ENCODE data around the gene STOX2.

STOX2 gene

GRCh38 chr4:183969596-183969995, 64.5 kb downstream of the STOX2 start:
- Histone ChIP-seq H2BK15ac (replicated peaks; ENCODE audit: low read depth) (no peak overlapping the region), H3K18ac (ENCODE audit: low read length) (no peak overlapping the region), H4K5ac (ENCODE audit: low read length) (no peak overlapping the region), H3K4me2 (ENCODE audit: low read length) (no peak overlapping the region), H3K27me3 (ENCODE audit: insufficient read depth, low read length, poor library complexity) (no peaks in the 10 kb centered on the region), H3K79me2 (ENCODE audit: control insufficient read depth, insufficient read depth, low read length) (peaks cover 14% of the 10 kb centered on the region), H3K36me3 (ENCODE audit: control insufficient read depth, insufficient read depth, low read length) (no peaks in the 10 kb centered on the region), H3K27ac (ENCODE audit: low read depth, low read length) (no peak overlapping the region), H2BK5ac (ENCODE audit: low read length) (no peak overlapping the region), H3K4ac (ENCODE audit: low read depth, low read length) (no peak overlapping the region), H3K9ac (ENCODE audit: low read length) (no peak overlapping the region), H3K4me3 (ENCODE audit: low read length) (no peak overlapping the region), H3K4me1 (ENCODE audit: control insufficient read depth, low read depth, low read length) (no peaks in the 10 kb centered on the region), H2BK120ac (ENCODE audit: low read depth, low read length) (no peak overlapping the region), H3K23ac (ENCODE audit: low read length) (no peak overlapping the region), H3K56ac (ENCODE audit: low read length) (no peak overlapping the region), H2AK5ac (ENCODE audit: low read length) (no peak overlapping the region), H3K79me1 (ENCODE audit: low read length) (no peaks in the 10 kb centered on the region), H4K8ac (ENCODE audit: low read depth, low read length) (no peak overlapping the region)
- WGBS (ENCODE audit: extremely low coverage, insufficient coverage, low lambda C conversion rate): no CpG with 5 or more reads among the region's 4 CpGs
- no peak for DNase-seq

GRCh38 chr4:183971929-183972490, 66.9 kb downstream of the STOX2 start:
- no peaks in the 10 kb centered on the region for H3K4me1 ChIP-seq (ENCODE audit: control insufficient read depth, low read depth, low read length)
- no peak overlapping the region for H3K23ac ChIP-seq (ENCODE audit: low read length)
- no peak overlapping the region for H3K4ac ChIP-seq (ENCODE audit: low read depth, low read length)
- H4K8ac ChIP-seq (ENCODE audit: low read depth, low read length): no peak overlapping the region
- no peak overlapping the region for H3K4me3 ChIP-seq (ENCODE audit: low read length)
- H3K4me2 ChIP-seq (ENCODE audit: low read length): no peak overlapping the region
- no peak overlapping the region for H3K56ac ChIP-seq (ENCODE audit: low read length)
- no peak overlapping the region for H3K18ac ChIP-seq (ENCODE audit: low read length)
- H3K9ac ChIP-seq (ENCODE audit: low read length): no peak overlapping the region
- H3K79me2 ChIP-seq (ENCODE audit: control insufficient read depth, insufficient read depth, low read length): peaks cover 8% of the 10 kb centered on the region
- no peak overlapping the region for H2AK5ac ChIP-seq (ENCODE audit: low read length)
- no CpG with 5 or more reads among the region's 9 CpGs for WGBS (ENCODE audit: extremely low coverage, insufficient coverage, low lambda C conversion rate)
- H3K27me3 ChIP-seq (ENCODE audit: insufficient read depth, low read length, poor library complexity): no peaks in the 10 kb centered on the region
- no peaks in the 10 kb centered on the region for H3K36me3 ChIP-seq (ENCODE audit: control insufficient read depth, insufficient read depth, low read length)
- H4K5ac ChIP-seq (ENCODE audit: low read length): no peak overlapping the region
- H3K27ac ChIP-seq (ENCODE audit: low read depth, low read length): no peak overlapping the region
- H3K79me1 ChIP-seq (ENCODE audit: low read length): no peaks in the 10 kb centered on the region
- H2BK120ac ChIP-seq (ENCODE audit: low read depth, low read length): no peak overlapping the region
- no peak overlapping the region for H2BK15ac ChIP-seq (replicated peaks; ENCODE audit: low read depth)
- DNase-seq: no peak
- H2BK5ac ChIP-seq (ENCODE audit: low read length): no peak overlapping the region

GRCh38 chr4:183977707-183978106, 72.6 kb downstream of the STOX2 start:
- Histone ChIP-seq H3K9ac (ENCODE audit: low read length) (no peak overlapping the region), H2BK120ac (ENCODE audit: low read depth, low read length) (no peak overlapping the region), H4K8ac (ENCODE audit: low read depth, low read length) (no peak overlapping the region), H3K4me3 (ENCODE audit: low read length) (no peak overlapping the region), H3K18ac (ENCODE audit: low read length) (no peak overlapping the region), H3K36me3 (ENCODE audit: control insufficient read depth, insufficient read depth, low read length) (no peaks in the 10 kb centered on the region), H3K79me2 (ENCODE audit: control insufficient read depth, insufficient read depth, low read length) (peaks cover 3% of the 10 kb centered on the region), H4K5ac (ENCODE audit: low read length) (no peak overlapping the region), H2BK15ac (replicated peaks; ENCODE audit: low read depth) (no peak overlapping the region), H3K4me2 (ENCODE audit: low read length) (no peak overlapping the region), H3K23ac (ENCODE audit: low read length) (no peak overlapping the region), H3K4me1 (ENCODE audit: control insufficient read depth, low read depth, low read length) (no peaks in the 10 kb centered on the region), H3K4ac (ENCODE audit: low read depth, low read length) (no peak overlapping the region), H3K27me3 (ENCODE audit: insufficient read depth, low read length, poor library complexity) (no peaks in the 10 kb centered on the region), H3K27ac (ENCODE audit: low read depth, low read length) (no peak overlapping the region), H2BK5ac (ENCODE audit: low read length) (no peak overlapping the region), H2AK5ac (ENCODE audit: low read length) (no peak overlapping the region), H3K79me1 (ENCODE audit: low read length) (no peaks in the 10 kb centered on the region), H3K56ac (ENCODE audit: low read length) (no peak overlapping the region)
- DNase-seq: no peak

- no peak overlapping the region for H3K4me2 ChIP-seq (ENCODE audit: low read length)
- no peak overlapping the region for H2BK5ac ChIP-seq (ENCODE audit: low read length)
- H3K56ac ChIP-seq (ENCODE audit: low read length): no peak overlapping the region
- H3K27ac ChIP-seq (ENCODE audit: low read depth, low read length): no peak overlapping the region
- H3K79me2 ChIP-seq (ENCODE audit: control insufficient read depth, insufficient read depth, low read length): peaks cover 5% of the 10 kb centered on the region
- H3K36me3 ChIP-seq (ENCODE audit: control insufficient read depth, insufficient read depth, low read length): no peaks in the 10 kb centered on the region
- H3K79me1 ChIP-seq (ENCODE audit: low read length): peaks cover 9% of the 10 kb centered on the region
- no peak for DNase-seq
- no peak overlapping the region for H4K8ac ChIP-seq (ENCODE audit: low read depth, low read length)
- H2BK15ac ChIP-seq (replicated peaks; ENCODE audit: low read depth): no peak overlapping the region
- WGBS (ENCODE audit: extremely low coverage, insufficient coverage, low lambda C conversion rate): no CpG with 5 or more reads among the region's 13 CpGs
- H3K4me1 ChIP-seq (ENCODE audit: control insufficient read depth, low read depth, low read length): peaks cover 7% of the 10 kb centered on the region
- H3K9ac ChIP-seq (ENCODE audit: low read length): no peak overlapping the region
- no peak overlapping the region for H4K5ac ChIP-seq (ENCODE audit: low read length)
- no peaks in the 10 kb centered on the region for H3K27me3 ChIP-seq (ENCODE audit: insufficient read depth, low read length, poor library complexity)
- no peak overlapping the region for H3K23ac ChIP-seq (ENCODE audit: low read length)
- no peak overlapping the region for H2AK5ac ChIP-seq (ENCODE audit: low read length)
- H3K18ac ChIP-seq (ENCODE audit: low read length): no peak overlapping the region
- H3K4ac ChIP-seq (ENCODE audit: low read depth, low read length): no peak overlapping the region
- H3K4me3 ChIP-seq (ENCODE audit: low read length): no peak overlapping the region
- H2BK120ac ChIP-seq (ENCODE audit: low read depth, low read length): no peak overlapping the region
Measured at GRCh38 chr4:183984566-183984965, 79.5 kb downstream of the STOX2 start.

GRCh38 chr4:183985786-183986185, 80.7 kb downstream of the STOX2 start:
- Histone ChIP-seq H3K9ac (ENCODE audit: low read length) (no peak overlapping the region), H2BK5ac (ENCODE audit: low read length) (no peak overlapping the region), H2BK15ac (replicated peaks; ENCODE audit: low read depth) (no peak overlapping the region), H2BK120ac (ENCODE audit: low read depth, low read length) (no peak overlapping the region), H3K18ac (ENCODE audit: low read length) (no peak overlapping the region), H4K5ac (ENCODE audit: low read length) (no peak overlapping the region), H4K8ac (ENCODE audit: low read depth, low read length) (no peak overlapping the region), H3K4me1 (ENCODE audit: control insufficient read depth, low read depth, low read length) (peaks cover 7% of the 10 kb centered on the region), H3K36me3 (ENCODE audit: control insufficient read depth, insufficient read depth, low read length) (no peaks in the 10 kb centered on the region), H3K27ac (ENCODE audit: low read depth, low read length) (no peak overlapping the region), H3K4me2 (ENCODE audit: low read length) (no peak overlapping the region), H3K79me1 (ENCODE audit: low read length) (peaks cover 9% of the 10 kb centered on the region), H3K56ac (ENCODE audit: low read length) (no peak overlapping the region), H3K4ac (ENCODE audit: low read depth, low read length) (no peak overlapping the region), H3K79me2 (ENCODE audit: control insufficient read depth, insufficient read depth, low read length) (peaks cover 3% of the 10 kb centered on the region), H3K4me3 (ENCODE audit: low read length) (no peak overlapping the region), H3K27me3 (ENCODE audit: insufficient read depth, low read length, poor library complexity) (no peaks in the 10 kb centered on the region), H2AK5ac (ENCODE audit: low read length) (no peak overlapping the region), H3K23ac (ENCODE audit: low read length) (no peak overlapping the region)
- DNase-seq: no peak
- WGBS (ENCODE audit: extremely low coverage, insufficient coverage, low lambda C conversion rate): 100% methylated on average over 1 of the region's 7 CpGs

GRCh38 chr4:183986291-183986970, 81.3 kb downstream of the STOX2 start:
- Histone ChIP-seq H3K9ac (ENCODE audit: low read length) (no peak overlapping the region), H3K36me3 (ENCODE audit: control insufficient read depth, insufficient read depth, low read length) (no peaks in the 10 kb centered on the region), H3K4ac (ENCODE audit: low read depth, low read length) (peak overlapping the region; percentile 38), H3K18ac (ENCODE audit: low read length) (no peak overlapping the region), H3K27me3 (ENCODE audit: insufficient read depth, low read length, poor library complexity) (no peaks in the 10 kb centered on the region), H3K27ac (ENCODE audit: low read depth, low read length) (no peak overlapping the region), H3K23ac (ENCODE audit: low read length) (no peak overlapping the region), H4K8ac (ENCODE audit: low read depth, low read length) (no peak overlapping the region), H3K4me3 (ENCODE audit: low read length) (no peak overlapping the region), H2BK15ac (replicated peaks; ENCODE audit: low read depth) (no peak overlapping the region), H3K4me1 (ENCODE audit: control insufficient read depth, low read depth, low read length) (peaks cover 7% of the 10 kb centered on the region), H2AK5ac (ENCODE audit: low read length) (no peak overlapping the region), H2BK120ac (ENCODE audit: low read depth, low read length) (no peak overlapping the region), H3K56ac (ENCODE audit: low read length) (no peak overlapping the region), H3K4me2 (ENCODE audit: low read length) (no peak overlapping the region), H3K79me1 (ENCODE audit: low read length) (peaks cover 9% of the 10 kb centered on the region), H4K5ac (ENCODE audit: low read length) (no peak overlapping the region), H2BK5ac (ENCODE audit: low read length) (no peak overlapping the region), H3K79me2 (ENCODE audit: control insufficient read depth, insufficient read depth, low read length) (peaks cover 3% of the 10 kb centered on the region)
- no peak for DNase-seq
- no CpG with 5 or more reads among the region's 18 CpGs for WGBS (ENCODE audit: extremely low coverage, insufficient coverage, low lambda C conversion rate)
